Mesenchymal stem cell (in vitro differentiated cells and primary cell): ENCODE data around the gene SLC17A4.

ENCODE experiments used
- DNase-seq: peaks from one replicate; pipeline ENCODE4 v3.0.0-alpha.2; 2013
- H2AFZ ChIP-seq: one replicate; pipeline ENCODE4 v1.6.1; 2013; ENCODE audit warnings: low read depth, mild to moderate bottlenecking, control low read depth, inconsistent platforms, low read length, moderate library complexity
- H2AK5ac ChIP-seq: 2 replicates; pipeline ENCODE4 v1.6.1; 2013; ENCODE audit warnings: low read length, moderate library complexity, mild to moderate bottlenecking, inconsistent platforms; ENCODE audit not compliant: severe bottlenecking
- H2BK120ac ChIP-seq: one replicate; pipeline ENCODE4 v1.6.1; 2013; ENCODE audit warnings: low read depth, mild to moderate bottlenecking, inconsistent platforms, low read length, moderate library complexity
- H2BK12ac ChIP-seq, 2 experiments: one replicate each; pipeline ENCODE4 v1.6.1; 2013; ENCODE audit warnings: inconsistent platforms in 2 of 2, low read length in 2 of 2, mild to moderate bottlenecking in 2 of 2, moderate library complexity in 2 of 2, control low read depth in 1 of 2
- H2BK15ac ChIP-seq: one replicate; pipeline ENCODE4 v1.6.1; 2013; ENCODE audit warnings: mild to moderate bottlenecking, low read depth, inconsistent platforms; ENCODE audit not compliant: poor library complexity, severe bottlenecking
- H2BK5ac ChIP-seq: 2 replicates; pipeline ENCODE4 v1.6.1; 2013; ENCODE audit warnings: low read depth, mild to moderate bottlenecking, low read length, control low read depth, inconsistent platforms; ENCODE audit not compliant: poor library complexity, severe bottlenecking
- H3K14ac ChIP-seq, 2 experiments: one replicate each; pipeline ENCODE4 v1.6.1; 2013; ENCODE audit warnings: inconsistent platforms in 2 of 2, low read length in 2 of 2, control low read depth in 1 of 2, mild to moderate bottlenecking in 1 of 2, moderate library complexity in 1 of 2
- H3K18ac ChIP-seq, 2 experiments: one replicate each; pipeline ENCODE4 v1.6.1; 2013; ENCODE audit warnings: inconsistent platforms in 2 of 2, low read length in 2 of 2, control low read depth in 1 of 2, low read depth in 1 of 2, mild to moderate bottlenecking in 1 of 2
- H3K23ac ChIP-seq, 2 experiments: one replicate each; pipeline ENCODE4 v1.6.1; 2013; ENCODE audit warnings: inconsistent platforms in 2 of 2, low read length in 2 of 2, mild to moderate bottlenecking in 2 of 2, moderate library complexity in 2 of 2, control low read depth in 1 of 2
- H3K27ac ChIP-seq: 2 replicates; pipeline ENCODE4 v1.5.1; 2013; ENCODE audit warnings: mild to moderate bottlenecking, moderate library complexity, low read length, control low read depth, inconsistent platforms; ENCODE audit not compliant: poor library complexity, severe bottlenecking
- H3K27me3 ChIP-seq, 2 experiments: 2 replicates each; pipeline versions ENCODE4 v1.6.1 to v1.7.0; 2013; ENCODE audit warnings: low read length in 2 of 2, mild to moderate bottlenecking in 2 of 2, moderate library complexity in 2 of 2, control low read depth in 1 of 2, inconsistent platforms in 1 of 2; ENCODE audit not compliant: control insufficient read depth in 1 of 2, insufficient read depth in 1 of 2
- H3K36me3 ChIP-seq, 2 experiments: 2 replicates each; pipeline versions ENCODE4 v1.6.1 to v1.7.0; 2013; ENCODE audit warnings: low read length in 2 of 2, control low read depth in 1 of 2, inconsistent platforms in 1 of 2, low read depth in 1 of 2, mild to moderate bottlenecking in 1 of 2; ENCODE audit not compliant: insufficient read depth in 2 of 2, control insufficient read depth in 1 of 2
- H3K4ac ChIP-seq, 2 experiments: one replicate each; pipeline ENCODE4 v1.6.1; 2013; ENCODE audit warnings: inconsistent platforms in 2 of 2, low read length in 2 of 2, mild to moderate bottlenecking in 2 of 2, moderate library complexity in 2 of 2, control low read depth in 1 of 2, low read depth in 1 of 2
- H3K4me1 ChIP-seq: 2 replicates; pipeline ENCODE4 v1.6.1; 2013; ENCODE audit warnings: low read depth, low read length, control low read depth; ENCODE audit not compliant: control insufficient read depth, insufficient read depth
- H3K4me2 ChIP-seq: 2 replicates; pipeline ENCODE4 v1.6.1; 2013; ENCODE audit warnings: low read length, mild to moderate bottlenecking, inconsistent platforms; ENCODE audit not compliant: poor library complexity, severe bottlenecking
- H3K4me3 ChIP-seq, 2 experiments: 2 replicates each; pipeline versions ENCODE4 v1.5.1 to v1.7.0; 2013; ENCODE audit warnings: low read length in 2 of 2, mild to moderate bottlenecking in 2 of 2, control low read depth in 1 of 2, low read depth in 1 of 2; ENCODE audit not compliant: insufficient read depth in 1 of 2
- H3K79me1 ChIP-seq: replicated peaks from 2 replicates; pipeline ENCODE4 v1.6.1; 2013; ENCODE audit warnings: mild to moderate bottlenecking, control low read depth, low read length, inconsistent platforms; ENCODE audit not compliant: poor library complexity, severe bottlenecking
- H3K9ac ChIP-seq: 2 replicates; pipeline ENCODE4 v1.7.0; 2013; ENCODE audit warnings: mild to moderate bottlenecking, low read length, moderate library complexity
- H3K9me3 ChIP-seq: 2 replicates; pipeline ENCODE4 v1.7.0; 2013; ENCODE audit warnings: mild to moderate bottlenecking, low read length; ENCODE audit not compliant: control insufficient read depth
- H4K8ac ChIP-seq: one replicate; pipeline ENCODE4 v1.6.1; 2013; ENCODE audit warnings: inconsistent platforms, mild to moderate bottlenecking, low read length, moderate library complexity
- H4K91ac ChIP-seq: one replicate; pipeline ENCODE4 v1.6.1; 2013; ENCODE audit warnings: mild to moderate bottlenecking, low read length, inconsistent platforms
- WGBS: methylation state at CpG from one replicate; pipeline ENCODE4 v1.1.7; 2013; ENCODE audit warnings: mixed read lengths; 5-methylcytosine and 5-hydroxymethylcytosine counted together

SLC17A4 gene

GRCh38 chr6:25749837-25750236 is 4.7 kb upstream of the SLC17A4 start:
- Histone ChIP-seq H2BK5ac (no peak overlapping the region), H3K36me3 (no peaks in the 10 kb centered on the region), H3K9me3 (no peaks in the 10 kb centered on the region), H4K8ac (no peak overlapping the region), H3K27ac (no peak overlapping the region), H3K9ac (no peak overlapping the region), H2AFZ (no peak overlapping the region), H3K27me3 (peaks cover 0 to 9% of the 10 kb centered on the region in 2 experiments), H2BK12ac (no peak overlapping the region), H2BK15ac (no peak overlapping the region), H3K4me1 (no peaks in the 10 kb centered on the region), H4K91ac (no peak overlapping the region), H3K4ac (no peak overlapping the region), H3K14ac (no peak overlapping the region), H2AK5ac (no peak overlapping the region), H3K79me1 (no peaks in the 10 kb centered on the region), H3K18ac (no peak overlapping the region), H3K4me2 (no peak overlapping the region), H3K23ac (no peak overlapping the region), H3K4me3 (no peak overlapping the region), H2BK120ac (no peak overlapping the region)
- 78% methylated on average over 2 of the region's 2 CpGs for WGBS
- DNase-seq, result no peak

- H4K8ac ChIP-seq, result no peak overlapping the region
- no peak overlapping the region for H3K18ac ChIP-seq
- no peak overlapping the region for H3K14ac ChIP-seq
- H3K79me1 ChIP-seq, result no peaks in the 10 kb centered on the region
- H3K4ac ChIP-seq, result no peak overlapping the region
- no peaks in the 10 kb centered on the region for H3K4me1 ChIP-seq
- no peak overlapping the region for H2AFZ ChIP-seq
- no peak overlapping the region for H2BK5ac ChIP-seq
- no peaks in the 10 kb centered on the region for H3K9me3 ChIP-seq
- no peak for DNase-seq
- H2BK120ac ChIP-seq, result no peak overlapping the region
- no peak overlapping the region for H2BK12ac ChIP-seq
- WGBS, result 60% methylated on average over 1 of the region's 3 CpGs
- peaks cover 0 to 14% of the 10 kb centered on the region in 2 experiments for H3K27me3 ChIP-seq
- no peaks in the 10 kb centered on the region for H3K36me3 ChIP-seq
- H4K91ac ChIP-seq, result no peak overlapping the region
- H3K4me3 ChIP-seq, result no peak overlapping the region
- H3K27ac ChIP-seq, result no peak overlapping the region
- no peak overlapping the region for H3K9ac ChIP-seq
- no peak overlapping the region for H3K4me2 ChIP-seq
- no peak overlapping the region for H3K23ac ChIP-seq
- no peak overlapping the region for H2BK15ac ChIP-seq
- no peak overlapping the region for H2AK5ac ChIP-seq
These were observed 3.6 kb upstream of the SLC17A4 start for GRCh38 chr6:25750906-25751305.

- no peak overlapping the region for H2AFZ ChIP-seq
- H3K4me2 ChIP-seq, result no peak overlapping the region
- no peak overlapping the region for H3K4me3 ChIP-seq
- H2AK5ac ChIP-seq, result peak overlapping the region; percentile 79
- no peak overlapping the region for H3K18ac ChIP-seq
- H2BK120ac ChIP-seq, result no peak overlapping the region
- H3K4me1 ChIP-seq, result peaks cover 1% of the 10 kb centered on the region
- no peaks in the 10 kb centered on the region for H3K9me3 ChIP-seq
- H3K27me3 ChIP-seq, result peaks cover 0 to 30% of the 10 kb centered on the region in 2 experiments
- H2BK5ac ChIP-seq, result no peak overlapping the region
- no peak overlapping the region for H2BK15ac ChIP-seq
- no peak overlapping the region for H4K91ac ChIP-seq
- H2BK12ac ChIP-seq, result no peak overlapping the region
- H3K14ac ChIP-seq, result peak overlapping the region in 1 of 2 experiments; percentile 51
- DNase-seq, result no peak
- no peak overlapping the region for H3K27ac ChIP-seq
- H3K23ac ChIP-seq, result no peak overlapping the region
- H3K4ac ChIP-seq, result no peak overlapping the region
- no peaks in the 10 kb centered on the region for H3K79me1 ChIP-seq
- H3K36me3 ChIP-seq, result no peaks in the 10 kb centered on the region
- no peak overlapping the region for H3K9ac ChIP-seq
- H4K8ac ChIP-seq, result no peak overlapping the region
These were observed 1.5 kb upstream of the SLC17A4 start for GRCh38 chr6:25753079-25753478.

- no peak overlapping the region for H2AK5ac ChIP-seq
- H4K8ac ChIP-seq, result no peak overlapping the region
These were observed 941 bp downstream of the SLC17A4 start for GRCh38 chr6:25755483-25755882.

More at GRCh38 chr6:25755483-25755882, 941 bp downstream of the SLC17A4 start:
- Histone ChIP-seq H3K4ac (no peak overlapping the region), H2BK5ac (no peak overlapping the region), H2BK15ac (no peak overlapping the region), H3K36me3 (no peaks in the 10 kb centered on the region), H3K9ac (no peak overlapping the region), H3K4me1 (peaks cover 1% of the 10 kb centered on the region), H3K9me3 (no peaks in the 10 kb centered on the region), H3K23ac (no peak overlapping the region), H3K27ac (no peak overlapping the region), H3K27me3 (peaks cover 0 to 31% of the 10 kb centered on the region in 2 experiments), H3K14ac (no peak overlapping the region), H3K4me2 (no peak overlapping the region), H3K4me3 (no peak overlapping the region), H4K91ac (no peak overlapping the region), H2BK12ac (no peak overlapping the region), H3K79me1 (no peaks in the 10 kb centered on the region), H3K18ac (no peak overlapping the region), H2BK120ac (no peak overlapping the region), H2AFZ (no peak overlapping the region)
- no peak for DNase-seq
- WGBS, result 84% methylated on average over 1 of the region's 1 CpG
